ENCODE data around the gene ENTPD7. TPM values are rescaled to one million over a fixed set of nuclear protein-coding genes. Genes with fewer than 3 reads are reported as not detected.

Gene ENTPD7
- total RNA-seq, 1 donor from 2014 or later = 14.4 TPM

GRCh38 chr10:99748823-99749451 lies 89.6 kb downstream of the ENTPD7 start:
- no peak for DNase-seq (ENCODE audit: low spot score)

GRCh38 chr10:99750641-99751040 lies 91.3 kb downstream of the ENTPD7 start:
- DNase-seq (ENCODE audit: low spot score) = no peak

GRCh38 chr10:99754670-99755069 lies 95.4 kb downstream of the ENTPD7 start:
- no peak for DNase-seq (ENCODE audit: low spot score)

Other genes with a start within 250 kb of the ENTPD7 start
- gene GOT1, start 228.9 kb upstream of the ENTPD7 start, total RNA-seq = 140 TPM
- gene NKX2-3, start 126.6 kb upstream of the ENTPD7 start, total RNA-seq = 4.4 TPM
- 42.0 TPM for gene SLC25A28, start 39.1 kb upstream of the ENTPD7 start, total RNA-seq
- gene COX15, start 72.6 kb downstream of the ENTPD7 start, total RNA-seq = 37.8 TPM
- 17.5 TPM for gene CUTC, start 72.7 kb downstream of the ENTPD7 start, total RNA-seq
- 183 TPM for gene ABCC2, start 123.1 kb downstream of the ENTPD7 start, total RNA-seq